Osteoblast (primary cell): ENCODE results near the gene LRMDA. TPM values are rescaled to one million over a fixed set of nuclear protein-coding genes. Genes with fewer than 3 reads are reported as not detected.

Experiments used
- DNase-seq: peaks from one replicate; pipeline ENCODE4 v3.0.0; 2011; ENCODE audit warnings: low spot score, mixed read lengths; ENCODE audit not compliant: insufficient read length; ENCODE audit errors: missing footprints
- H2AFZ ChIP-seq: 2 replicates; pipeline ENCODE4 v1.6.0; 2011; ENCODE audit warnings: mild to moderate bottlenecking, low read length
- H3K27ac ChIP-seq: 2 replicates; pipeline ENCODE4 v1.5.1; 2011; ENCODE audit warnings: mild to moderate bottlenecking, low read depth, low read length, moderate library complexity
- H3K27me3 ChIP-seq: 2 replicates; pipeline ENCODE4 v1.6.0; 2012; ENCODE audit warnings: mild to moderate bottlenecking, control low read depth, inconsistent platforms, low read length, moderate library complexity; ENCODE audit not compliant: insufficient read depth
- H3K36me3 ChIP-seq: 2 replicates; pipeline ENCODE4 v1.5.1; 2011; ENCODE audit warnings: mild to moderate bottlenecking, low read length, control low read depth, moderate library complexity; ENCODE audit not compliant: insufficient read depth
- H3K4me1 ChIP-seq: 2 replicates; pipeline ENCODE4 v1.5.1; 2011; ENCODE audit warnings: mild to moderate bottlenecking, low read length, control low read depth, moderate library complexity; ENCODE audit not compliant: insufficient read depth
- H3K4me2 ChIP-seq: 2 replicates; pipeline ENCODE4 v1.6.0; 2011; ENCODE audit warnings: mild to moderate bottlenecking, low read length; ENCODE audit not compliant: insufficient read depth
- H3K4me3 ChIP-seq: fragments of 200-600 bp; sonication (generic); 3 replicates; pipeline ENCODE4 v1.5.1; 2012; ENCODE audit warnings: mild to moderate bottlenecking, low read length, inconsistent platforms; ENCODE audit not compliant: insufficient read depth
- H3K79me2 ChIP-seq: 2 replicates; pipeline ENCODE4 v1.6.0; 2012; ENCODE audit warnings: mild to moderate bottlenecking, low read length, control low read depth, inconsistent platforms; ENCODE audit not compliant: insufficient read depth
- H3K9me3 ChIP-seq: 2 replicates; pipeline ENCODE4 v1.5.1; 2011; ENCODE audit warnings: low read depth, low read length, control low read depth
- H4K20me1 ChIP-seq: 2 replicates; pipeline ENCODE4 v1.6.0; 2012; ENCODE audit warnings: mild to moderate bottlenecking, low read length, control low read depth; ENCODE audit not compliant: insufficient read depth
- CTCF ChIP-seq: IDR thresholded peaks from 2 replicates; pipeline ENCODE4 v1.5.1; 2011; ENCODE audit warnings: mild to moderate bottlenecking, low read depth, low read length, moderate library complexity; ENCODE audit errors: extremely low read depth
- total RNA-seq: library from RNA; depleted of rRNA; stranded (reverse); fragments of >200 nt; gene quantifications from 2 replicates; pipeline ENCODE4 v1.2.3, GENCODE V29; 2012

LRMDA gene
- total RNA-seq, 1 donor, result 18.5 TPM

GRCh38 chr10:75662715-75663114 lies 231.3 kb downstream of the LRMDA start:
- no peaks in the 10 kb centered on the region for H3K9me3 ChIP-seq
- no peak for DNase-seq
- no peak overlapping the region for H3K27ac ChIP-seq
- TF ChIP-seq CTCF, result no peak
- no peak overlapping the region for H2AFZ ChIP-seq
- H3K4me1 ChIP-seq, result peaks cover 7% of the 10 kb centered on the region
- H3K36me3 ChIP-seq, result no peaks in the 10 kb centered on the region
- peaks cover 9% of the 10 kb centered on the region for H3K27me3 ChIP-seq
- H3K4me2 ChIP-seq, result no peak overlapping the region
- H3K79me2 ChIP-seq, result no peaks in the 10 kb centered on the region
- no peak overlapping the region for H3K4me3 ChIP-seq
- H4K20me1 ChIP-seq, result peaks cover 3% of the 10 kb centered on the region

- no peak overlapping the region for H3K4me3 ChIP-seq
- TF ChIP-seq CTCF, result no peak
- H3K4me2 ChIP-seq, result no peak overlapping the region
- no peak overlapping the region for H2AFZ ChIP-seq
- H3K9me3 ChIP-seq, result no peaks in the 10 kb centered on the region
- H3K27ac ChIP-seq, result no peak overlapping the region
- H3K79me2 ChIP-seq, result no peaks in the 10 kb centered on the region
- no peaks in the 10 kb centered on the region for H3K36me3 ChIP-seq
- H3K4me1 ChIP-seq, result peaks cover 7% of the 10 kb centered on the region
- peaks cover 3% of the 10 kb centered on the region for H4K20me1 ChIP-seq
- peaks cover 4% of the 10 kb centered on the region for H3K27me3 ChIP-seq
- DNase-seq, result peak; percentile 68
These were observed 232.7 kb downstream of the LRMDA start for GRCh38 chr10:75663947-75664664.

GRCh38 chr10:75664968-75665367 lies 233.5 kb downstream of the LRMDA start:
- Histone ChIP-seq H3K27me3 (peaks cover 4% of the 10 kb centered on the region), H3K79me2 (no peaks in the 10 kb centered on the region), H3K4me3 (no peak overlapping the region), H3K36me3 (no peaks in the 10 kb centered on the region), H4K20me1 (peaks cover 3% of the 10 kb centered on the region), H2AFZ (no peak overlapping the region), H3K4me2 (no peak overlapping the region), H3K9me3 (no peaks in the 10 kb centered on the region), H3K27ac (no peak overlapping the region), H3K4me1 (peaks cover 7% of the 10 kb centered on the region)
- DNase-seq, result no peak
- no peak for TF ChIP-seq CTCF

- no peak for DNase-seq
- no peaks in the 10 kb centered on the region for H3K79me2 ChIP-seq
- H3K9me3 ChIP-seq, result no peaks in the 10 kb centered on the region
- H3K36me3 ChIP-seq, result no peaks in the 10 kb centered on the region
- H3K27ac ChIP-seq, result no peak overlapping the region
- no peak for TF ChIP-seq CTCF
- H2AFZ ChIP-seq, result no peak overlapping the region
- H3K4me2 ChIP-seq, result no peak overlapping the region
- H3K27me3 ChIP-seq, result peaks cover 3% of the 10 kb centered on the region
- H3K4me1 ChIP-seq, result peaks cover 7% of the 10 kb centered on the region
- H4K20me1 ChIP-seq, result peaks cover 3% of the 10 kb centered on the region
- H3K4me3 ChIP-seq, result no peak overlapping the region
These were observed 234.3 kb downstream of the LRMDA start for GRCh38 chr10:75665707-75666106.
